Left renal pelvis (tissue), 4 donors: ENCODE results near the gene HSD3B1. TPM values are rescaled to one million over a fixed set of nuclear protein-coding genes. Genes with fewer than 3 reads are reported as not detected.

ENCODE experiments used
- DNase-seq, 4 donors: peaks; one replicate each; pipeline ENCODE4 v3.0.0-alpha.2; 2013; ENCODE audit warnings: low read depth in 4 of 4, low spot score in 3 of 4
- polyA plus RNA-seq, 4 donors: library from polyadenylated mRNA; unstranded; fragments of 120-200 nt; gene quantifications; one replicate each; pipeline ENCODE4 v1.2.1, GENCODE V29; 2013; ENCODE audit not compliant: insufficient read length in 4 of 4

The HSD3B1 gene
- 1 to 10 TPM in 1 of 4 donors, under 1 TPM in 1, not detected in 2; 0.40 to 1.1 TPM for polyA plus RNA-seq

DNA sequence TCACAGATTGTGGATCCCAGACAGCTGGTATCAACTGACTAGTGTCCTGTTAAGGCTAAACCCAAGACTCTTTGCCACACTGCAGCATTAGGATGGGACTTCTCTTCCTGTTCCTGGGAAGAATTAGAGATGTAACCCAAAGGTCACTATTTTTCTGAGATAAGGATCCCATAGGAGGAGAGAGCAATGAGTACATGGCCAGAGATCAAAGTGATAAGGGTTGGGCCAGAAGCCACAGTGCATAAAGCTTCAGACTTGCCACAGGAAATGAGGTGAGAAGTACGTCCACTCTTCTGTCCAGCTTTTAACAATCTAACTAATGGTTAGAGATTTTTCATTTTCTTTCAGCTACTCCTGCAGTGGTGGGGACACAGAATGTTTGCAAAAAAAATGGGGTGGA lies at the start of gene HSD3B1:
Gene HSD3B1 (plus strand): TSS at position 270 of the 400 bp plus-strand sequence. CDS start 267 bp downstream, outside the sequence.
- DNase-seq, result no peak

- no peak for DNase-seq
Observed at GRCh38 chr1:119462964-119463363, 44.0 kb upstream of the HSD3B1 start.

DNA sequence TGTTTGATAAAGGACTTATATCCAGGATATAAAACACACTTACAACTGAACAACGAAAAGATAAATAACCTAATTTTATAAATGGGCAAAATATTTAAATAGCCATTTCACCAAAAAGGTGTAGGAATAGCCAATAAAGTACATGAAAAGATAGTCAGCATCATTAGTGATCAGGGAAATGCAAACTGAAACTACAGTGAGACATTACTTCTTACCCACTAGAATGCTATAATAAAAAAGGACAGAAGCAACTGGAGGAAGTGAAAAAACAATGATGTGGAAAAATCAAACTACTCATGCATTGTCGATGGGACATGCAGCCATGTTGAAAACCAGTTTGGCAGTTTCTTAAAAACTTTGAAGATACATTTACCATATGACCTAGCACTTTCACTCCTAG lies 43.4 kb upstream of the HSD3B1 start:
- no peak for DNase-seq

- no peak for DNase-seq
Observed at GRCh38 chr1:119466445-119466844, 40.6 kb upstream of the HSD3B1 start.

GRCh38 chr1:119467219-119467618 lies 39.8 kb upstream of the HSD3B1 start:
- DNase-seq, result no peak

- DNase-seq, result no peak
Observed at GRCh38 chr1:119467857-119468668, 38.9 kb upstream of the HSD3B1 start.

DNA sequence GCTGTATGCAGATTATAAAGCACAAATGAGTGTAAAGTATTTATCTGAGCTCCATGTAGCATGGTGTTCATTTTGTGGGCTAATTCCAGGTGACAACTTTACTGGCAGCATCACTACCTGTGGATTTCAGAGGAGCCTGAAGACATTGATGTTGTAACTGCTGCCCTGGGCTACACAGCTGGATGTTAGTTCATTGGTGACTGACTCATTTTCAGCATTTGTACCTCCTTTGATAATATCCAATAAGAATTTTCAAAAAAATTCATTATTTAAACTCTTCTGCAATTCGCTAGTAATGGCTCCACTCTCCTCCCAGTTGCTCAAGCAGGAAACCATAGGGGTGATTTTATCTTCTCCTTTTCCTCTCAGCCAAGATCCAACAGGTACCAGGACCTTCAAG lies 37.3 kb upstream of the HSD3B1 start:
- DNase-seq, result no peak

GRCh38 chr1:119470377-119470776 lies 36.6 kb upstream of the HSD3B1 start:
- DNase-seq, result no peak

GRCh38 chr1:119470958-119471357 lies 36.1 kb upstream of the HSD3B1 start:
- no peak for DNase-seq

DNA sequence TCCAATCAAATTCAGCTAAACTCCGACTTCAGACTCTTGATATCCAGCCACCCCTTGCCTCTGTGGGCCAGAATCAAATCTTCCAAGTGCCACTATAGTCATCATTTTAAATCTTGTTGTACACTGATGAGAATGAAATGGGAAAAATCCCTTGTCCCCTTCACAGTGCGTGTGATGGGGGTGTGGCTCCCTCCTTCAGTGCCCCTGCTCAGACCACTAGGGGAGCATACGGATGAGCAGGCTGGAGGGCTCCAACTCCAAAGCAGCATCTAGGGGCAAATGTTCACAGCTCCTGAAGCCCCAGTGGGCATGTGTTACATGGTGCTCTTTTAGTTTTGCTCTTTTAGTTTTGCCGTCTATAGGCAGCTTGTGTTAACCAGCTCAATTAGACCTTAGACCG lies 35.4 kb upstream of the HSD3B1 start:
- no peak for DNase-seq

DNA sequence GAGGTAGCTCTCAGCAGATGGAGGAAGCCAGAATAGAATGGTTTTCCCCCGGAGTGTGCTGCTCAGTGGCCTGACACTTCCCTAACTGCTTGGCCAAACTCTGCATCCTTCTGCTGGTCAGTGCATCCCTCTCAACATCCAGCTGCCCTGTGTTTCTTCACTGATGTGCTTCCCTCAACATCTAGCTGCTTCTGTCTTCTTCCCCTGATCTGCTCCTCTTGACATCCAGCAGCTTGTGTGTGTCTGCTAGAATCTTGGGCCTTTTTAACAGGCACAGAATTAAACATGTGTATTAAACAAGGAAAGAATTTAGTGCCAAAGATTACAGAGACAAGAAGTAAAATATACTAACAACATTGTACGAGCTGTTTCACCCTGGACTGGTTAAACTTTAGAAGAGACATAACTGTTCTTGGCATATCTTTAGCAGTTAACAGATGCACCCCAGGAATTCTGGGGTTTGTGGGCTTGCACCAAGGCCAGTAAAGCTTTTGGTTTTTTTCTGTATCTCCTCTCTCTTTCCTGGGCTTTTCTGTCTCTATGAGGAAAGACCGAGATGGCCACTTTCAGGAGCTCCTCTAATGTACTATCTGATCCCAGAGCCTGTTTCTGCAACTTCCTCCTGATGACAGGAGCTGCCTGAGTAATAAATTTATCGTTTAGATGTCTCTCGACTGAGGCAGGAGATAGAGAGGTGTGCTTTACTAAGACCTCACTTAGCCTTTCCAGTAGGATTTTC lies 34.8 kb upstream of the HSD3B1 start:
- DNase-seq, result no peak

DNA sequence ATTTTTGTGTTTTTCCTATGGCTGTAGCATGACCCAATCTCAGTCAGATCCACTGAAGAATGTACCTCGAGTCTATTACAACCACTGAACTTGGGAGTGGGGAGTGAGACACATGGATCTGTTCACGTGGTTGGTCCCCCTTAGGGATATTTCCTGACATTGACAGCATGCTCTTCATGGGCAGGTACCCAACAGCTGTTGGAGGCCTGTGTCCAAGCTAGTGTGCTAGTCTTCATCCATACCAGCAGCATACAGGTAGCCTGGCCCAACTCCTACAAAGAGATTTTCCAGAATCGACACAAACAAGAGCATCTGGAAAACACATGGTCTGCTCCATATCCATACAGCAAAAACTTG lies 34.2 kb upstream of the HSD3B1 start:
- DNase-seq, result no peak

- DNase-seq, result peak in 2 of 4 donors; percentile 18 to 29
Observed at GRCh38 chr1:119475866-119476439, 31.1 kb upstream of the HSD3B1 start.

DNA sequence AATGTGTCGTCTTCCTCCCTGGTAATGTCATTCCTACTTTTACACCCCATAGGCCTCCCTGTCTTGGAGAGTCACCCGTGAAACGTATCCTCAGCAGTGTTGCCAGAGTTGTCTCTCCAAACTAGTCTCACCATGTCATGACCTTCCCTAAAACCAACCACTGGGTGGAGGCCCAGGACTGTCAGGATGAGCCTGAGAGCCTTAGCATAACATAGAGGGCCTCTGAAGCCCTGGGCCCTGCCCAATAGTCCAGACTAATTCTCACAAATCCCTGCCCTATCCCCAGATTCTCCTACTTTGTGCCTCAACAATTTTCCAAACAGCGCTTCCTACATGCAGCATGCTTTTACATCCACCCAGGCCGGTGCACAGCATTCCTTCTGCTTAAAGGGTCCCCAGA lies 29.3 kb upstream of the HSD3B1 start:
- DNase-seq, result no peak

DNA sequence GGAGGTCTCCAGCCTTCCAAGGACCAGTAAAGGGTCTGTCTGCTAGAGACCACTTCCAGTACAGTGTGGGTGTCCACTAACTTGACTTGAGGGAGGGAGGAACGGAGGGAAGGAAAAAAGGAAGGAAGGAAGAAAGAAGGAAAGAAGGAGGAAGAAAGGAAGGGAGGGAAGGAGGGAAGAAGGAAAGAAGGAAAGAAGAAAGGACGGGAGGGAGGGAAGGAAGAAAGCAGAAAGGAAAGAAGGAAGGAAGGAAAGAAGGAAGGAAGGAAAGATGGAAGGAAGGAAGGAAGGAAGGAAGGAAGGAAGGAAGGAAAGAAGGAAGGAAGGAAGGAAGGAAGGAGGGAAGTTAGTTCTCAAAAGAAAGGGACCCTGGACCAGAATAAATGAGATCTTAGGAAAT lies 26.8 kb upstream of the HSD3B1 start:
- DNase-seq, result no peak

DNA sequence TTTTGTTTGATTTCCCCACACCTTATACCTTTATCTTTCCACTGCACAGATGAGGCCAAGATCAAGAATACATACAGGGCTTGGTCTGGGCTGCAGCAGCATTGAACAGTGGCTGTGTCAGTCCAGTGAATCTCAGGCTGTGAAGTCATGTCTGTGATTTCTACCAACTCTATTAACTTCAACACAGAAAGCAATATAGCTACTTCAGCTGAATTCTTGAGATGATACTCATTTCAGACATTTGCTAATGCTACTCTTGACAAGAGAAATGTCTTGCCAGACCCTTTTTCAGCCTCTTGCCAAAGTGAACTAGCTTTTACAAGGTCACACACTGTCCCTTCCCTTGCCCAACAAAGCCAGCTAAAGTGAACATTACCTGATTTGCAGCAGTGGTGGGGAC lies 25.1 kb upstream of the HSD3B1 start:
- no peak for DNase-seq

DNA sequence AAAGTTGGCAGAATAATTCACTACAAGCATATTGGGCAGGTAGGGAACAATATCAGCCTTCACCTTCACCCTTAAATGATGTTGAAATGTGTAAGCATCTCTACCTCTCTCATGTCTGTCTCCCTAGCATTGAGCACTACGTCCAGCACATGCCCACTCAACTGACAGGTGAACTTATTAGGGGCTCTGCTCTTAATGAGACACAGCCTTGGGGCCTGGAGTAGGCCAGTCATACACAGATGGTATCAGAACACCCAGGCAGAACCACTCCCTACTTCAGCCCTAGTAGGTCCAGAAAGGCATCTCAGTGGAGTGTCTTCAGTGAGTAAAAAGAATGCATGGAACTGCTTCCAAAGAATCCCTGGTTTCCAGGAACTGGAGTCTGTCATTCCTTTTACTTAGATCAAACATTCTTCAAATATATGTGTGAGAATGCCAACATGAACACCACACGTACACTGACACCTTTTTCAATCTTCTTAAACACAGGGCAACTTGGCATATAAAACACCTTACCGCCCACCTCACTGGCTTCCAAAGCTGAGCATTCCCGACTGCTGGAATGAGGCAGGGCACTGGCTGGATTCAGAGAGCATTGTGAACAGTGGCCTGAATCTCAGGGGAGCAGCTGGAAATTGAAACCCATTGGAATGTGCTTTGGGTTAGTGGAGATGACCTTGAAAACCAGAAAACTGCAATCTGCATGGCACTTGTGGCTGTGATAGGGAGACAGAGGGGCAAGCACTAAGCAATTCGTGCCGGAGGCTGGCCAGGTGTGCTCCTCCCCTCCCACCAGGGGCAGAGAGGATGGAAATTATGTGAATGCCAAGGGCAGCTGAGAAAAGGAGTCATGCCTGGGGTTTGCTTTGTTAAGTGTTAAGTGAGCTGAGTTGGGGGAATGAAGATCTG lies 24.2 kb upstream of the HSD3B1 start:
- DNase-seq, result no peak

DNA sequence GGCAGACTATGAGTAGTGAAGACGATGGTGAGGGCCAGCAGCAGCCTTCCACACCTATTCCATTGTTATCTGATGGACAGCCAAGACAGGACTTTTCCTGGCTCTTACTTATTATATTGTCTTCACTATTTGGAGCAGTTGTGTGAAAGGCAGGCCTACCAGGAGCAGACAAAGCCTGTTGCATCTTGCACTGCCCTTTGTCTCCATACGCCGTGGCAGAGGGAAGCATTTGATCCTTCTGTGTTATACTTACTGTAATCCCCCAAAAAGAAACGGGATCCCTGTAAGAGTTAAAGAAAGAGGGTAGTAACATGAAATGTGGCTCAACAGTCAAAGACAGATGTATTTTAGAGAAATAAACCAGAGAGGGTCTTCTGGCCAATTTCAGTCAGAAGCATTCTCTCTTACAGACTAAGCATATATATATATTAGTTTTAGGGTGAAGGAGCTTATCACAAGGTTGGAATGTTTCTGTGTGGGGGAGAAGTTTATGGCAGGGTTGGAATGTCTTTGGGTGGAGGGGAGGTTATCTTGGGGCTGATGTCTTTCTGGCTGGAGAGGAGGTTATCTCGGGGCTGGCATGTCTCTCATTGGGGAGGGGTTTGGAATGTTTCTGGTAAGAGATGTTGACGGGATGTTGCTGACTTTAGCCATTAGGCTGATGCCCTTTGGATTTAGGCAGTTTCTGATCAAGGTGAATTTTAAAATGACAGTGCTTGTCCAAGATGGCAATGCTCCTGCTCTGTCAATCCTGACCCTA lies 23.4 kb upstream of the HSD3B1 start:
- DNase-seq, result no peak

GRCh38 chr1:119485201-119485600 lies 21.8 kb upstream of the HSD3B1 start:
- no peak for DNase-seq

GRCh38 chr1:119488216-119488615 lies 18.8 kb upstream of the HSD3B1 start:
- no peak for DNase-seq
